Cardiac muscle cell (in vitro differentiated cells and primary cell): Measurements from ENCODE around the gene PSORS1C1. TPM values are rescaled to one million over a fixed set of nuclear protein-coding genes. Genes with fewer than 3 reads are reported as not detected.

ENCODE experiments used
- DNase-seq, 2 donors: peaks; one replicate each; pipeline versions ENCODE4 v3.0.0 to v3.0.0-alpha.2; 2010 to 2017; ENCODE audit warnings: low read depth in 1 of 2, low spot score in 1 of 2
- H3K27ac ChIP-seq: fragments of 200-600 bp; sonication (generic); 2 replicates; pipeline ENCODE4 v1.5.1; 2016
- H3K27me3 ChIP-seq: fragments of 200-600 bp; sonication (generic); 2 replicates; pipeline ENCODE4 v1.6.0; 2016; ENCODE audit warnings: control low read depth
- H3K36me3 ChIP-seq: fragments of 200-600 bp; sonication (generic); 2 replicates; pipeline ENCODE4 v1.5.1; 2016; ENCODE audit warnings: control low read depth
- H3K4me1 ChIP-seq: fragments of 200-600 bp; sonication (generic); 2 replicates; pipeline ENCODE4 v1.8.1; 2017; ENCODE audit warnings: low read depth, mild to moderate bottlenecking, mixed run types
- H3K4me3 ChIP-seq: fragments of 200-600 bp; sonication (generic); 2 replicates; pipeline ENCODE4 v1.5.1; 2016; ENCODE audit warnings: mild to moderate bottlenecking
- H3K9me3 ChIP-seq: fragments of 200-600 bp; sonication (generic); 2 replicates; pipeline ENCODE4 v1.5.1; 2017; ENCODE audit warnings: low read depth, mild to moderate bottlenecking, control low read depth
- CTCF ChIP-seq: IDR thresholded peaks from 2 replicates; pipeline ENCODE4 v1.5.1; 2012; ENCODE audit warnings: low read depth, mild to moderate bottlenecking, low read length
- polyA plus RNA-seq: library from polyadenylated mRNA; unstranded; fragments of >200 nt; fragmentation: Nextera tagmentation; extraction: Ambion mirVana; gene quantifications from 2 replicates; pipeline ENCODE4 v1.2.1, GENCODE V29; 2016
- total RNA-seq: library from RNA; depleted of rRNA; stranded (reverse); fragments of >200 nt; gene quantifications from 2 replicates; pipeline ENCODE4 v1.2.3, GENCODE V29; 2016

The PSORS1C1 gene
- total and polyA plus RNA-seq, 2 experiments from 2014 or later, result not detected

- Histone ChIP-seq H3K36me3 (no peaks in the 10 kb centered on the region), H3K4me1 (no peaks in the 10 kb centered on the region), H3K27me3 (peaks cover 15% of the 10 kb centered on the region), H3K4me3 (no peak within 1 kb of the TSS), H3K27ac (no peak within 1 kb of the TSS), H3K9me3 (no peaks in the 10 kb centered on the region)
- no peak for TF ChIP-seq CTCF
- no peak for DNase-seq
Measured at GRCh38 chr6:31170600-31170881, 55.9 kb downstream of the PSORS1C1 start, which contains the start of gene POU5F1. TSS of gene POU5F1 (minus strand) at chr6:31170682. CDS start at chr6:31170620, 62 bp downstream.

GRCh38 chr6:31170987-31171671 is 56.5 kb downstream of the PSORS1C1 start:
- no peak for TF ChIP-seq CTCF
- Histone ChIP-seq H3K4me1 (no peaks in the 10 kb centered on the region), H3K27me3 (peaks cover 15% of the 10 kb centered on the region), H3K36me3 (no peaks in the 10 kb centered on the region), H3K4me3 (no peak overlapping the region), H3K27ac (no peak overlapping the region), H3K9me3 (no peaks in the 10 kb centered on the region)
- DNase-seq, result no peak

- Histone ChIP-seq H3K4me1 (no peaks in the 10 kb centered on the region), H3K4me3 (no peak overlapping the region), H3K36me3 (no peaks in the 10 kb centered on the region), H3K27me3 (peaks cover 15% of the 10 kb centered on the region), H3K27ac (no peak overlapping the region), H3K9me3 (no peaks in the 10 kb centered on the region)
- no peak for DNase-seq
- TF ChIP-seq CTCF, result no peak
Measured at GRCh38 chr6:31171931-31172905, 57.6 kb downstream of the PSORS1C1 start.

GRCh38 chr6:31172973-31173384 is 58.4 kb downstream of the PSORS1C1 start:
- no peak overlapping the region for H3K27ac ChIP-seq
- H3K4me3 ChIP-seq, result no peak overlapping the region
- peaks cover 15% of the 10 kb centered on the region for H3K27me3 ChIP-seq
- H3K9me3 ChIP-seq, result no peaks in the 10 kb centered on the region
- H3K4me1 ChIP-seq, result no peaks in the 10 kb centered on the region
- no peaks in the 10 kb centered on the region for H3K36me3 ChIP-seq
- no peak for TF ChIP-seq CTCF
- DNase-seq, result peak in 1 of 2 donors; percentile 20

GRCh38 chr6:31173406-31173805 is 58.8 kb downstream of the PSORS1C1 start:
- no peak for TF ChIP-seq CTCF
- DNase-seq, result no peak
- H3K36me3 ChIP-seq, result no peaks in the 10 kb centered on the region
- H3K9me3 ChIP-seq, result no peaks in the 10 kb centered on the region
- H3K4me3 ChIP-seq, result no peak overlapping the region
- no peaks in the 10 kb centered on the region for H3K4me1 ChIP-seq
- peaks cover 15% of the 10 kb centered on the region for H3K27me3 ChIP-seq
- no peak overlapping the region for H3K27ac ChIP-seq
